Uterus (tissue), 2 donors: ENCODE results near the gene ZSWIM6.

Experiments
- POLR2A ChIP-seq, 2 donors: fragments of 450-650 bp; IDR thresholded peaks; one replicate each; pipeline ENCODE4 v1.6.1; 2016; ENCODE audit warnings: antibody characterized with exemption in 2 of 2, mild to moderate bottlenecking in 1 of 2, moderate library complexity in 1 of 2
- TF ChIP-seq, protein P1 (sequence below), 4 experiments: fragments of 200-600 bp in 2 of 4; fragments of 450-650 bp in 2 of 4; sonication (generic) in 2 of 4; IDR thresholded peaks; one replicate each; pipeline ENCODE4 v1.5.1; 2016 to 2019; ENCODE audit warnings: antibody characterized with exemption in 4 of 4, mild to moderate bottlenecking in 2 of 4, moderate library complexity in 1 of 4

DNA sequence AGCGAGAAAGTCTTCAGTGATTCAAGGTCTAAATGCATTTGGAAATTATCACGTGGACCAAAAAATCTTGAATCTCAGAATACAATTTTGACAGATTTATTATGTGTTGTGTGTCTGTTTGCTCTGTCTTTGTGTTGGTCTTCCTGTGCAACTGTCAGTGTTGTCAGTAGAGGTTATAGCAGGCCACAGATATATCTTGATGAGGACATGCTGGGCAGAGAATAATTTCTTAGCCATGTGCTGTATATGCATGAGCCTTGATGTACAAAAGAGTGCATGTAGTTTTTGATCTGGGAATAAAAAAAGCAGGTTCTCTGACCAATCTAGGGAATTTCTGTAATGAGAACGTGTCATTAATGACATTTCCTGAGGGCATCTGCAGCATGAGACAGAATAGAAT is 57.6 kb downstream of the ZSWIM6 start:
- TF ChIP-seq, protein P1, sequence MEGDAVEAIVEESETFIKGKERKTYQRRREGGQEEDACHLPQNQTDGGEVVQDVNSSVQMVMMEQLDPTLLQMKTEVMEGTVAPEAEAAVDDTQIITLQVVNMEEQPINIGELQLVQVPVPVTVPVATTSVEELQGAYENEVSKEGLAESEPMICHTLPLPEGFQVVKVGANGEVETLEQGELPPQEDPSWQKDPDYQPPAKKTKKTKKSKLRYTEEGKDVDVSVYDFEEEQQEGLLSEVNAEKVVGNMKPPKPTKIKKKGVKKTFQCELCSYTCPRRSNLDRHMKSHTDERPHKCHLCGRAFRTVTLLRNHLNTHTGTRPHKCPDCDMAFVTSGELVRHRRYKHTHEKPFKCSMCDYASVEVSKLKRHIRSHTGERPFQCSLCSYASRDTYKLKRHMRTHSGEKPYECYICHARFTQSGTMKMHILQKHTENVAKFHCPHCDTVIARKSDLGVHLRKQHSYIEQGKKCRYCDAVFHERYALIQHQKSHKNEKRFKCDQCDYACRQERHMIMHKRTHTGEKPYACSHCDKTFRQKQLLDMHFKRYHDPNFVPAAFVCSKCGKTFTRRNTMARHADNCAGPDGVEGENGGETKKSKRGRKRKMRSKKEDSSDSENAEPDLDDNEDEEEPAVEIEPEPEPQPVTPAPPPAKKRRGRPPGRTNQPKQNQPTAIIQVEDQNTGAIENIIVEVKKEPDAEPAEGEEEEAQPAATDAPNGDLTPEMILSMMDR (IDR thresholded peaks at IDR 0.05), result no peak
- no peak for TF ChIP-seq POLR2A (IDR thresholded peaks at IDR 0.05)
